HG03045 (cell line): Measurements from ENCODE around the gene TEX261.

Experiments
- ATAC-seq: cut with Tn5 transposase; IDR thresholded peaks from one replicate; pipeline ENCODE4 v1.9.1; 2021; ENCODE audit warnings: mild to moderate bottlenecking, moderate library complexity; ENCODE audit not compliant: unreplicated experiment

TEX261 gene

GRCh38 chr2:70982971-70983370, 11.7 kb downstream of the TEX261 start:
- no peak for ATAC-seq

GRCh38 chr2:70981866-70982810, 12.5 kb downstream of the TEX261 start:
- no peak for ATAC-seq

- ATAC-seq: no peak
These were observed 13.3 kb downstream of the TEX261 start for GRCh38 chr2:70981421-70981820.

GRCh38 chr2:70979626-70980025, 15.0 kb downstream of the TEX261 start:
- no peak for ATAC-seq

GRCh38 chr2:70979180-70979488, 15.5 kb downstream of the TEX261 start:
- no peak for ATAC-seq

- no peak for ATAC-seq
These were observed 16.1 kb downstream of the TEX261 start, which contains the start of gene ANKRD53 for GRCh38 chr2:70978341-70979179. TSS of gene ANKRD53 (plus strand) at chr2:70978630. CDS start at chr2:70978646, 16 bp downstream.

- no peak for ATAC-seq
These were observed 17.0 kb downstream of the TEX261 start for GRCh38 chr2:70977605-70978205.

- ATAC-seq: no peak
These were observed 19.4 kb downstream of the TEX261 start for GRCh38 chr2:70975237-70975636.

GRCh38 chr2:70974592-70974991, 20.1 kb downstream of the TEX261 start:
- no peak for ATAC-seq

- ATAC-seq: no peak
These were observed 27.5 kb downstream of the TEX261 start for GRCh38 chr2:70967189-70967588.

- no peak for ATAC-seq
These were observed 28.0 kb downstream of the TEX261 start for GRCh38 chr2:70966681-70967080.

- ATAC-seq: no peak
These were observed 29.2 kb downstream of the TEX261 start for GRCh38 chr2:70965506-70965905.

- peak; percentile 78 for ATAC-seq
These were observed 29.9 kb downstream of the TEX261 start for GRCh38 chr2:70964596-70965386.

- no peak for ATAC-seq
These were observed 30.5 kb downstream of the TEX261 start for GRCh38 chr2:70964133-70964532.

- no peak for ATAC-seq
These were observed 31.5 kb downstream of the TEX261 start for GRCh38 chr2:70962885-70963878.

- no peak for ATAC-seq
These were observed 32.3 kb downstream of the TEX261 start for GRCh38 chr2:70962211-70962884.

- ATAC-seq: no peak
These were observed 33.1 kb downstream of the TEX261 start for GRCh38 chr2:70961648-70961994.

- no peak for ATAC-seq
These were observed 33.6 kb downstream of the TEX261 start for GRCh38 chr2:70960833-70961647.
